ACC112 (cell line): ENCODE results near the gene INHBB.

Experiments used
- H2AFZ ChIP-seq: fragments of 200-600 bp; sonication (generic); one replicate; pipeline ENCODE4 v1.6.0; 2017; ENCODE audit warnings: antibody characterized with exemption, low read length; ENCODE audit not compliant: unreplicated experiment
- H3K27ac ChIP-seq: fragments of 200-600 bp; sonication (generic); 2 replicates; pipeline ENCODE4 v1.5.1; 2014; ENCODE audit warnings: low read depth, mild to moderate bottlenecking, antibody characterized with exemption, low read length, moderate library complexity
- H3K27me3 ChIP-seq: fragments of 200-600 bp; sonication (generic); 2 replicates; pipeline ENCODE4 v1.6.1; 2014; ENCODE audit warnings: mild to moderate bottlenecking, antibody characterized with exemption, low read length, moderate library complexity, mixed read lengths; ENCODE audit not compliant: insufficient read depth
- H3K36me3 ChIP-seq: fragments of 200-600 bp; sonication (generic); 2 replicates; pipeline ENCODE4 v1.6.1; 2016; ENCODE audit warnings: mild to moderate bottlenecking, antibody characterized with exemption, low read length, moderate library complexity, mixed read lengths; ENCODE audit not compliant: insufficient read depth
- H3K4me1 ChIP-seq: fragments of 200-600 bp; sonication (generic); one replicate; pipeline ENCODE4 v1.6.1; 2016; ENCODE audit warnings: low read length, mixed read lengths; ENCODE audit not compliant: insufficient read depth, unreplicated experiment, control insufficient read depth
- H3K4me3 ChIP-seq: fragments of 200-600 bp; sonication (generic); 2 replicates; pipeline ENCODE4 v1.5.1; 2014; ENCODE audit warnings: mild to moderate bottlenecking, low read depth, low read length
- H3K79me2 ChIP-seq: fragments of 200-600 bp; sonication (generic); one replicate; pipeline ENCODE4 v1.6.0; 2016; ENCODE audit warnings: low read length; ENCODE audit not compliant: control insufficient read depth, unreplicated experiment, insufficient read depth

INHBB gene

GRCh38 chr2:120381192-120381591, 35.3 kb downstream of the INHBB start:
- no peak overlapping the region for H2AFZ ChIP-seq
- no peak overlapping the region for H3K4me3 ChIP-seq
- no peaks in the 10 kb centered on the region for H3K4me1 ChIP-seq
- peaks cover 29% of the 10 kb centered on the region for H3K27me3 ChIP-seq
- H3K36me3 ChIP-seq, result no peaks in the 10 kb centered on the region
- H3K27ac ChIP-seq, result no peak overlapping the region
- H3K79me2 ChIP-seq, result no peaks in the 10 kb centered on the region

GRCh38 chr2:120381661-120382060, 35.7 kb downstream of the INHBB start:
- no peaks in the 10 kb centered on the region for H3K79me2 ChIP-seq
- H3K27me3 ChIP-seq, result peaks cover 27% of the 10 kb centered on the region
- H3K36me3 ChIP-seq, result no peaks in the 10 kb centered on the region
- no peak overlapping the region for H3K4me3 ChIP-seq
- H3K4me1 ChIP-seq, result no peaks in the 10 kb centered on the region
- H2AFZ ChIP-seq, result no peak overlapping the region
- H3K27ac ChIP-seq, result no peak overlapping the region

- Histone ChIP-seq H3K4me3 (no peak overlapping the region), H2AFZ (no peak overlapping the region), H3K36me3 (no peaks in the 10 kb centered on the region), H3K79me2 (no peaks in the 10 kb centered on the region), H3K27ac (no peak overlapping the region), H3K27me3 (peaks cover 27% of the 10 kb centered on the region), H3K4me1 (no peaks in the 10 kb centered on the region)
Observed at GRCh38 chr2:120382541-120383144, 36.7 kb downstream of the INHBB start.

GRCh38 chr2:120383191-120383590, 37.3 kb downstream of the INHBB start:
- H3K4me1 ChIP-seq, result no peaks in the 10 kb centered on the region
- peaks cover 29% of the 10 kb centered on the region for H3K27me3 ChIP-seq
- H2AFZ ChIP-seq, result no peak overlapping the region
- no peaks in the 10 kb centered on the region for H3K79me2 ChIP-seq
- no peak overlapping the region for H3K27ac ChIP-seq
- no peak overlapping the region for H3K4me3 ChIP-seq
- no peaks in the 10 kb centered on the region for H3K36me3 ChIP-seq

DNA sequence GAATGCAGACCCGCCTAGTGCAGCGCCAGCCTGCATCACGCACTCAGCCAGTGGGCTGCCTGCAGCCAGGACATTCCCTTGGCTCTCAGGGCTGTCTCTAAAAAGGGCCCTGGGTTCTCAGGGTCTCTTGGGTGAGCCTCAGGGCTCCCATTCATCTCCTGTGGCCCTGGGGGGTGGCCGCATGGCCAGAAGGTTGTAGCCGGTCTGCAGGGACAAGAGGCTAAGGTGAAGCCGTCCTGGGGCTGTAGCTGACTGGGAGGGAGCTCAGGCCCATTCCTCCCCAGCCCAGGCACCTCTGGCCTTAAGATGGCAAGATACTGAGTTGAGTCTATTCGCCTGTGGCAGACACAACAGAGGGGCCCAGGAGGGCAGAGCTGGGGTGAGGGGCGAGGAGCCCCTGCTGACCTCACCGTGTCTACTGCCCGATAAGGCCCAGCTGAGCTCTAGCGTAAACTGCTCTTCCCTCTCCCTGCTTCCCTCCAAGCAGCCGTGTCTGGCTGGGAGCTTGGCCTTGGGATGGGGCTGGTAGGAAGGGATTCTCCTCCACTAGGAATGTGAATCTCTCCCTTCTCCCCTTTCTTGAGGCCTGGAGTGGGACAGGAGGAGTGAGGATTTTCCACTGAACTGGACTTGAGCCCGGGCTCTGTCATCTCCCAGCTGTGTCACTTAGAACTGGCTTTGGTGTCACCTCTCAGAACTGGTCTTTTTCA, 37.9 kb downstream of the INHBB start:
- Histone ChIP-seq H2AFZ (no peak overlapping the region), H3K4me1 (no peaks in the 10 kb centered on the region), H3K79me2 (no peaks in the 10 kb centered on the region), H3K36me3 (no peaks in the 10 kb centered on the region), H3K4me3 (no peak overlapping the region), H3K27ac (no peak overlapping the region), H3K27me3 (peaks cover 35% of the 10 kb centered on the region)

DNA sequence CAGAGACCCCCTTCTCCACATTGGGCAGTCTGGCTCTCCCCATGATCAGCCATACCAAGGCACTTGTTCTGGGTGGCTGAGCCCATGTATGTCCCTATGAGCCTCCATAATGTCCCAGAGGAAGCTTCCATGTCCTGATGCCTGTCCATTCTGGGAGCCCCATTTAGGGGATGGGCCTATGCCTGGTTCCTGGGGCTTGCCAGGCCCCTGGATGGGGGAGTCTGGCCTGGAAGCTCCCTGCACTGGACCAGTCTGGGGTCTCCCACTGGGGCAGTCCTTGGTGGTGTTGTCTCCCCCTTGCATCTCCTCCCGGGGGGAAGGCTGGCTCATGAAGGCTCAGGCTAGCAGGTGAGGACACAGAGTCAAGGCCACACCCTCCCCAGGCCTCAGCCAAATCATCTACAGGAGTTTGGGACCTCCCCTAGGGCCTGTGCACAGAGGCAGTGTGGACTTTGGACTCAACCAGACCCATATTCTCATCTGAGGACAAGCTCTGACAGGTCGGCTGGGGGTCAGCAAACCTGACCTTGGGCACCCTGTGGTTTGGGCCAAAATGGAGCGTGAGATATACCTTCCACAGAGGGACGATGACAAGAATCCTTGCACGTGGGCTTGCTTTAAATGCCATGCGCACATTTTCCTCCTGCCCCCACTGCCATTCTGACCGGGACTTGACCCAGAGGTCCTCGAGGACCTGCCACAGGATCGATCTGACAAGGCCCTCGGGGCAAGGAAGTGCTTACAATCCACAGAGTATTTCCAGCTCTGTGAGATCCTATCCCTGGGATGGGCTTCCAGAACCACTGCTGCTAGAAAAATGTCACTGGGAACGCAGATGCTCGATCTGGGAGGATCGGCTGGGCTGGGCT, 38.8 kb downstream of the INHBB start:
- H3K27ac ChIP-seq, result no peak overlapping the region
- no peak overlapping the region for H2AFZ ChIP-seq
- peaks cover 36% of the 10 kb centered on the region for H3K27me3 ChIP-seq
- no peaks in the 10 kb centered on the region for H3K36me3 ChIP-seq
- H3K4me3 ChIP-seq, result no peak overlapping the region
- H3K4me1 ChIP-seq, result no peaks in the 10 kb centered on the region
- H3K79me2 ChIP-seq, result no peaks in the 10 kb centered on the region

DNA sequence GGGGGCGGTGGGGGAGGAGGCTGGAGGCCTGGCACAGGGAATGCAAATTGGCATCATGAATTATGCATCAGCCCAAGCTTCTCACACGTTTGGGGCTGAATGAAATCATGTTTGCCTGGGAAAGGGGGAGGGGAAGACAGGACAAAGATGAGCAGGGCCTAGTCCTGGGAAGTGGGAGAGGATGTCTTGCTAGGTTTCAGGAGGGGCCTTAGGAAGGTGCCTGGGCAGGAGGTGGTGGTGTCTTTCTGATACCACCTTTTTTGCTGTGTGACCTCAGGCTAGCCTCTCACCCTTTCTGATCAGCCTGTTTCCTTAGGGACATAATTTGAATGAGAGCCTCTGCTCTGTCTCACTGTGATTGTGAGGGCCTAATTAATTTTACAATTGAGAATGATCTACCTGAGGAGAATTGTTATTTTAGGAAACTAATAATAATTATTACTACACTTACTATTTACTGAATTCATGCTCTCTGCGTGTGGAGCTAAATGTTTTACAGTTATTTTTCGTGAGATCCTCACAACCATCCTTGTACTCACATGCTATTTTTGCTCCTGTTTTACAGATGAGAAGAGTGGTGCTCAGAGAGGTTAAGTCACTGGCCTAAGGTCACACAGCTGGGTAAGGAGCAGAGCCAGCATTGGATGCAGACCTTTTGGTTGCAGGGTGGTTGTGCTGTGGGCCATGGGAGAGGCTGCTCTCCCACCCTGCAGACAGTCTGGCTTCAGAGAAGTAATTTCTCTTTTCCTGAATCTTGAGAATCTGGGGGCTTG, 39.6 kb downstream of the INHBB start:
- H3K27me3 ChIP-seq, result peaks cover 34% of the 10 kb centered on the region
- no peaks in the 10 kb centered on the region for H3K4me1 ChIP-seq
- no peaks in the 10 kb centered on the region for H3K79me2 ChIP-seq
- H3K4me3 ChIP-seq, result no peak overlapping the region
- H3K27ac ChIP-seq, result no peak overlapping the region
- H3K36me3 ChIP-seq, result no peaks in the 10 kb centered on the region
- no peak overlapping the region for H2AFZ ChIP-seq

- Histone ChIP-seq H3K79me2 (no peaks in the 10 kb centered on the region), H3K27ac (no peak overlapping the region), H3K27me3 (peaks cover 36% of the 10 kb centered on the region), H3K36me3 (no peaks in the 10 kb centered on the region), H3K4me3 (no peak overlapping the region), H2AFZ (no peak overlapping the region), H3K4me1 (no peaks in the 10 kb centered on the region)
Observed at GRCh38 chr2:120388222-120389035, 42.5 kb downstream of the INHBB start.

GRCh38 chr2:120389036-120389391, 43.1 kb downstream of the INHBB start:
- Histone ChIP-seq H3K27me3 (peaks cover 36% of the 10 kb centered on the region), H3K36me3 (no peaks in the 10 kb centered on the region), H3K4me3 (no peak overlapping the region), H3K4me1 (no peaks in the 10 kb centered on the region), H3K27ac (no peak overlapping the region), H3K79me2 (no peaks in the 10 kb centered on the region), H2AFZ (no peak overlapping the region)
